ENCODE results near the gene HNRNPM.

DNA sequence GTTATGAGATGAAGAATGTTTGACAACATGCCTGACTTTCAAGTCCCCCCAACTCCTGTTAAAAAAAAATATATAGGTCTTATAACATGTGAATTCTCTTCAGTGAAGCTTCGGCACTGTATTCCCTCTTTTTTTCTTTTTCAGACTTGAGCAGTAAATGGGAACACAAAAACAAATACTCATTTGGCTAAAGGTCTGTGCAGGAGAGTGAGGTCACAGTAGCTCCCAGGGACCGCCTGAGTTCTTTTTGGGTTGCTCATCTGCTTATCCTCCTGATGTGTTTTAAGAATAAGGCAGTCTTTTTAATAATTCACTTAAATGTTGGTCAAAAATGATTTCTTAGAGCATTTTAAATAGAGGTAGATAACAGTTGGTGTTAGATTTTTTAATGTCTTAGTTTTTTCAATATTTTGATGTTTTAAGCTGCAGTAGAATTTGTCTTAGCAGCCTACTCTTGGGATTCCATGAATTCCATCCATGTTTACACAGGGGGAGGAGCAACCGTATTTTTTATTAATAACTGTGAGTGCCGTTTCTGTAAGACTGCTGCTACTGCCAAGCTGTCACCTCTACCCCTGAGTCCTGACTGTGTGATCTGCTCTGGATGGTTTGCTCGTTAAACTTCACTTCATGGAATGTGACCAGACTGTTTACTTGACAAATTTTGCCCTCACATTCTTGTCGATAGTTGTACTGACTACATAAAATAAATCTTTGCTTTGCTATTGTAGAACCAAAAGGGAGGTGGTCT, 14.9 kb downstream of the HNRNPM start:
- TF ChIP-seq, protein P1, sequence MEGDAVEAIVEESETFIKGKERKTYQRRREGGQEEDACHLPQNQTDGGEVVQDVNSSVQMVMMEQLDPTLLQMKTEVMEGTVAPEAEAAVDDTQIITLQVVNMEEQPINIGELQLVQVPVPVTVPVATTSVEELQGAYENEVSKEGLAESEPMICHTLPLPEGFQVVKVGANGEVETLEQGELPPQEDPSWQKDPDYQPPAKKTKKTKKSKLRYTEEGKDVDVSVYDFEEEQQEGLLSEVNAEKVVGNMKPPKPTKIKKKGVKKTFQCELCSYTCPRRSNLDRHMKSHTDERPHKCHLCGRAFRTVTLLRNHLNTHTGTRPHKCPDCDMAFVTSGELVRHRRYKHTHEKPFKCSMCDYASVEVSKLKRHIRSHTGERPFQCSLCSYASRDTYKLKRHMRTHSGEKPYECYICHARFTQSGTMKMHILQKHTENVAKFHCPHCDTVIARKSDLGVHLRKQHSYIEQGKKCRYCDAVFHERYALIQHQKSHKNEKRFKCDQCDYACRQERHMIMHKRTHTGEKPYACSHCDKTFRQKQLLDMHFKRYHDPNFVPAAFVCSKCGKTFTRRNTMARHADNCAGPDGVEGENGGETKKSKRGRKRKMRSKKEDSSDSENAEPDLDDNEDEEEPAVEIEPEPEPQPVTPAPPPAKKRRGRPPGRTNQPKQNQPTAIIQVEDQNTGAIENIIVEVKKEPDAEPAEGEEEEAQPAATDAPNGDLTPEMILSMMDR (IDR thresholded peaks at IDR 0.05; ENCODE audit: poor library complexity), result no peak
- TF ChIP-seq EZH2phosphoT487 (IDR thresholded peaks at IDR 0.05; ENCODE audit: low read depth, severe bottlenecking, unreplicated experiment) (no peak), EZH2 (IDR thresholded peaks at IDR 0.05; ENCODE audit: borderline replicate concordance) (no peak)

All from hepatocyte (in vitro differentiated cells).